Measurements from ENCODE around the gene SOCS2. TPM values are rescaled to one million over a fixed set of nuclear protein-coding genes. Genes with fewer than 3 reads are reported as not detected.

The SOCS2 gene
- total RNA-seq, 1 donor from 2014 or later, result 23.8 TPM

GRCh38 chr12:93609281-93610192 is 37.1 kb downstream of the SOCS2 start:
- Histone ChIP-seq H3K27ac (no peak overlapping the region), H3K36me3 (no peaks in the 10 kb centered on the region), H3K4me3 (no peak overlapping the region), H3K27me3 (no peaks in the 10 kb centered on the region), H3K4me1 (no peaks in the 10 kb centered on the region), H3K9me3 (no peaks in the 10 kb centered on the region)
- ATAC-seq (no peak), DNase-seq (no peak)
- intact Hi-C loops (cut with DNase I), result no loop called here
- TF ChIP-seq CTCF (IDR thresholded peaks at IDR 0.05), result no peak

- intact Hi-C loops (cut with DNase I), result no loop called here
- no peaks in the 10 kb centered on the region for H3K9me3 ChIP-seq
- H3K4me3 ChIP-seq, result no peak overlapping the region
- no peak overlapping the region for H3K27ac ChIP-seq
- no peak for TF ChIP-seq CTCF (IDR thresholded peaks at IDR 0.05)
- no peaks in the 10 kb centered on the region for H3K27me3 ChIP-seq
- no peaks in the 10 kb centered on the region for H3K4me1 ChIP-seq
- no peaks in the 10 kb centered on the region for H3K36me3 ChIP-seq
- ATAC-seq (no peak), DNase-seq (no peak)
Observed at GRCh38 chr12:93612776-93613175, 40.3 kb downstream of the SOCS2 start.

- H3K9me3 ChIP-seq, result no peaks in the 10 kb centered on the region
- ATAC-seq, result no peak
- H3K4me3 ChIP-seq, result no peak overlapping the region
- no peak overlapping the region for H3K27ac ChIP-seq
- DNase-seq, result no peak
- intact Hi-C loops (cut with DNase I), result no loop called here
- H3K27me3 ChIP-seq, result no peaks in the 10 kb centered on the region
- no peaks in the 10 kb centered on the region for H3K36me3 ChIP-seq
- H3K4me1 ChIP-seq, result no peaks in the 10 kb centered on the region
- TF ChIP-seq CTCF (IDR thresholded peaks at IDR 0.05), result no peak
Observed at GRCh38 chr12:93614917-93615596, 42.6 kb downstream of the SOCS2 start.

- ATAC-seq, result peak; percentile 56
- intact Hi-C loops (cut with DNase I), result no loop called here
- TF ChIP-seq CTCF (IDR thresholded peaks at IDR 0.05), result no peak
- Histone ChIP-seq H3K36me3 (no peaks in the 10 kb centered on the region), H3K9me3 (no peaks in the 10 kb centered on the region), H3K4me1 (no peaks in the 10 kb centered on the region), H3K27ac (no peak overlapping the region), H3K4me3 (no peak overlapping the region), H3K27me3 (no peaks in the 10 kb centered on the region)
- no peak for DNase-seq
Observed at GRCh38 chr12:93616584-93617101, 44.2 kb downstream of the SOCS2 start.

GRCh38 chr12:93618891-93619410 is 46.5 kb downstream of the SOCS2 start:
- Histone ChIP-seq H3K27me3 (no peaks in the 10 kb centered on the region), H3K9me3 (no peaks in the 10 kb centered on the region)

More at GRCh38 chr12:93618891-93619410, 46.5 kb downstream of the SOCS2 start:
- Histone ChIP-seq H3K36me3 (no peaks in the 10 kb centered on the region), H3K4me3 (no peak overlapping the region), H3K27ac (no peak overlapping the region), H3K4me1 (no peaks in the 10 kb centered on the region)
- intact Hi-C loops (cut with DNase I), result no loop called here
- DNase-seq (no peak), ATAC-seq (no peak)
- no peak for TF ChIP-seq CTCF (IDR thresholded peaks at IDR 0.05)

Data from upper lobe of right lung (tissue), 1 donor.